IPS-NIHi7 (cell line): ENCODE measurements around the gene CDK6.
A peak's percentile ranks its signal among the peaks of the same experiment; 100 is the strongest.

Experiments
- DNase-seq: peaks from one replicate; pipeline ENCODE4 v3.0.0; 2012; ENCODE audit warnings: mixed read lengths; ENCODE audit errors: extremely low spot score

Gene CDK6

DNA sequence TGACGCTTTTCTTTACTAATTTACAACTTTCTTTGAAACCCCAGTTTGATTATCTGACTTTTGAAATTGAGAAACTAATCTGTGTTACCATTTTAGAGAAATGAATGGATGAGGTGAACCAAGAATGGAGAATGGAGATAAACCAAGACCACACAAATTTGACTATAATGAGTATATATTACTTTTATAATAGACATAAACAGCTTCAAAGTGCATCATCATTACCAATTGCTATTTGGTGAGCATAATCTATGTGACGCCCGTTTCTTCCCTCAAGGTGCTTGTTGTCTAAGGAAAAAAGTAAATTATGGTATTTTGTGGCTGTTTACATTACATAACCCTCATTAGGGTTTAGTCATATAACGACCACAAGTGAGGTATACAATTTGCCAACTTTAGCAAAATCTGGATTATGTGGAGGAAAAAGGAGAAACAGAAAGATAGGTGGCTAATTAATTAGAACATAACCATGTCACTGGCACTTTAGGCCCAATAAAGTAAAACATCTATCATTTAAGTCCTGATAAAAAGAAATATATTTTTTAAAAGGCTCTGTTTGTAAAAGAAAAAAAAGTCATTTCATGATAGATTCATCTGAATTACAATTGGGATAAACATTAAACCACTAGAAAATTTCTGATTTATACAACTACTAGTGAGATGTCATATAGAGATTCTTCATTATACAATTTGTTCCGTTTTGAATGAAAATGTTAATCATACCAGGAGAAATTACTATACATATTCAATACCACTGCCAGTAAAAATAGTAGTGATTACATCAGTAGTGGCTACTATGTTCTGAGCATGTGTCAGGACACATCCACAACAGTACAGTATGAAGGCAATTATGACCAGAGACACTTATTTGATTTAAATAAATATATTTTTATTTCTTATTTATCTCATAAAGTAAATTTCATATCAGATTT is 128.0 kb downstream of the CDK6 start:
- DNase-seq = no peak

GRCh38 chr7:92707435-92707834 is 128.9 kb downstream of the CDK6 start:
- no peak for DNase-seq

GRCh38 chr7:92706563-92706962 is 129.8 kb downstream of the CDK6 start:
- no peak for DNase-seq

GRCh38 chr7:92705831-92706230 is 130.5 kb downstream of the CDK6 start:
- DNase-seq = no peak

- DNase-seq = no peak
These were observed 131.5 kb downstream of the CDK6 start for GRCh38 chr7:92704858-92705257.

- no peak for DNase-seq
These were observed 133.8 kb downstream of the CDK6 start for GRCh38 chr7:92702535-92702934.

DNA sequence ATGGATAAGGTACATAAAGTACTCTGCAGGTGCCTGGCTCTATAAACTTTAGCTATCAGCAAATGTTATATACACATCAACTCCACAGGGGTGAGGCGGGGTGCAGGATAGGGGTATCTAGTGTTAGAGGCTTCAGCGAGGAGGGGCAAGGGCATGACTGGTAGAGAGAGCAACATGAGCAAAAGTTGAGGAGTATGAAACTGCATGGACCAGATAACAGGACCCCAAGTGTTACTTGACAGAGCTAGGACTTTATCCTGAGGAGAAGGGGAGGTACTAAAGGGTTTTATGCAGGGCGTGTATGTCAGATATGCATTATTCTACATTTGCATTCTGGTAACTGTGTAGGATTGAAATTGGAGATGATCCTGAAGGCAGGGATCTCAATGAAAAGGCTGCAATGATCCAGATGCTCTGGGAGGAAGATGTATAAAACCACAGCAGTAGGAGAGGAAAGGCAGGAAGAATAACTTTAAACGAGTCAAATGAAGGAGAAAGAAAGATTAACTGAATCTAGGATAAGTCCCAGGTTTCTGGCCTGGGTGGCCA is 136.3 kb downstream of the CDK6 start:
- no peak for DNase-seq

- DNase-seq = no peak
These were observed 136.8 kb downstream of the CDK6 start for GRCh38 chr7:92699560-92699959.

GRCh38 chr7:92698237-92698841 is 138.0 kb downstream of the CDK6 start:
- DNase-seq = no peak

- no peak for DNase-seq
These were observed 139.0 kb downstream of the CDK6 start for GRCh38 chr7:92697414-92697813.

- no peak for DNase-seq
These were observed 139.4 kb downstream of the CDK6 start for GRCh38 chr7:92697012-92697411.

GRCh38 chr7:92696584-92696983 is 139.8 kb downstream of the CDK6 start:
- DNase-seq = no peak

GRCh38 chr7:92695308-92696261 is 140.8 kb downstream of the CDK6 start:
- DNase-seq = peak; percentile 62

DNA sequence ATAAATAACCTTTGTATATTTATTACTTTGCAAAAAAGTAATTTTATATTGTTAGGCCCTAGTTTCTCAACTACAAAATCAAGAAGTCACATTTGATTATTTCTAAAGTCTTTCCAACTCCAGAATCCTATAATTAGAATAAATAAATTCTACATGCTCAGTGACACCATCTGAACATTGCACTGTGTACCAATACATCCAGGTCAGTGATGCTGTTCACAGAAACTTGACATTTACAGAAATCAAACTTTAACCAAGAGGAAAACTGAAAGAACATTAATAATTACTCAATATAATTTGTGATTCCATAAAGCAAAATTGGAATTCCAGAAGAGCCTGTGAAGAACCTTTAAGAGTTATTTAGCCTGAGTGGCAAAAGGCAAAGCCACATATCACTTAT is 142.2 kb downstream of the CDK6 start:
- no peak for DNase-seq

GRCh38 chr7:92693519-92693918 is 142.9 kb downstream of the CDK6 start:
- DNase-seq = no peak

DNA sequence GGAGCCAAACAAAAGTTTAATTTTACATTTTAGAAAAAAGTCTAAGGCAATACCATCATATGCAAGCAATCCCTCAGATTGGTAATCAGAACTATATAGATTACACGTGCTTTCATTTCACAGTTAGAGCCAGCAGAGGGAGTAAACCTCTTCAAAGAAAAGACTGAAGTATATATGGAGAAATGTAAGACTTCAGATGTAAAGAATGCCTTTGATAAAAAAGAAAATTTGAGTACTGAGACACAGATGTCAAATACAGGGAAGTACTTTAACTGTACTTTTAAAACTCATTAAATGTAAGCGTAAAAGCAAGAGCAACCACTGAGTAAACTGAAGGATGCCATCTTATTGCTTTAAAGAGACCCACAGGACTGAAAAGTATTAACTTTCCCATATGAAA is 144.8 kb downstream of the CDK6 start:
- DNase-seq = peak; percentile 32

- no peak for DNase-seq
These were observed 151.0 kb downstream of the CDK6 start for GRCh38 chr7:92685136-92686042.

DNA sequence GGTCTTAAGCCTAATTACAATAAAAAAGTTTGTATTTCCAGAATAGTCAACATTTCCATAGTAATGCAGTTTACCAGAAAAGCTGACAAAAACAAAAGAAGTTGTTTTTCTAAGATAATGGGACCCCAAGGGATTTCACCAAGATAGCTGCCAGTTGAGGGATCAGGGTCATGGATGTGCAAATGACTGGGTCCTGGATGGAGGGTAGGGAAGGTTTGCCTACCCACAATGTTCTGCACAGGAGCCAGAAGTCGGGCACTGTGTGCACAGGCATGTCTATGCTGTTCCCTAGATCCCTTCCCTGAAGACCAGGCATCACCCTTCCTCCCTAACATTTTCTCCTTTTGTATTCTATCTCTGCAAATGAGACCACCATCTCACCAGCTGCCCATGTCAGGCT is 152.1 kb downstream of the CDK6 start:
- DNase-seq = no peak

DNA sequence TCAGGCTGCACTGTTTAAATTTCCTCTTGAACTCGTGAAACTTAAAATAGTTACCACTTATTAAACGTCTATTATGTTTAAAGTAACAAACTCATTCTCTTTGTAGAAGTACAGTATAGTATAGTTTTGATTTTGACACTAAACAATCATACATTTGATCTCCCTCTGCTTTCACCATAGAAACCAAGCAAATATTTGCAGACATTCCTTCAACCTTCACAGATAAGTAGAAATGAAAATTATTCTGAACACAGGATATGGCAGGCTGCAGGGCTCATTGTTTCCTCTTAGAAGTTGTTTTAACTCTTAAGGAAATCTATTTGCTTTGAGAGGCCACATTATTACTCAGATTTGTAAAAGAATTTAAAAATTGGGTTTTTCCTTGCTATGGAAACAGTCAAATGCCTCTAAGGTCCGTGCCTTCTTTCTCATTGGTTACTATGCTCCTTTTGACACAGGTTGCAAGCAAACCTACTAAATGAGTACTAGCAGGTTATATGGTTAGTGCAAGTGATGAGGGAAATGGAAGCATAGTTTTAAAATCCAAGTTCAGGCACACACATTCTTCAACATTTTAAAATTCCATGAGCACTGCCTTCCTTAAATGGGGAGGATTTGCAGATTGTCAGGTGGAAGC is 153.4 kb downstream of the CDK6 start:
- DNase-seq = no peak

- no peak for DNase-seq
These were observed 154.0 kb downstream of the CDK6 start for GRCh38 chr7:92682330-92682729.
